Progenitor cell of endocrine pancreas (in vitro differentiated cells): Measurements from ENCODE around the gene CHRM1. TPM values are rescaled to one million over a fixed set of nuclear protein-coding genes. Genes with fewer than 3 reads are reported as not detected.

ENCODE experiments used
- DNase-seq: peaks from one replicate; pipeline ENCODE4 v3.0.0; 2021; ENCODE audit warnings: low spot score; ENCODE audit not compliant: unreplicated experiment
- H3K27ac Mint-ChIP-seq: 2 replicates; pipeline ENCODE4 v1.8.0; 2021; ENCODE audit warnings: mild to moderate bottlenecking, moderate library complexity, mixed read lengths
- H3K27me3 Mint-ChIP-seq: 2 replicates; pipeline ENCODE4 v1.8.0; 2021; ENCODE audit warnings: mixed read lengths
- H3K36me3 Mint-ChIP-seq: 2 replicates; pipeline ENCODE4 v1.8.0; 2022; ENCODE audit warnings: mixed read lengths; ENCODE audit not compliant: insufficient read depth
- H3K4me1 Mint-ChIP-seq: 2 replicates; pipeline ENCODE4 v1.8.0; 2021; ENCODE audit warnings: low read depth, mixed read lengths
- H3K4me3 Mint-ChIP-seq: 2 replicates; pipeline ENCODE4 v1.8.0; 2021; ENCODE audit warnings: low read depth, mild to moderate bottlenecking, moderate library complexity, mixed read lengths
- H3K9me3 Mint-ChIP-seq: 2 replicates; pipeline ENCODE4 v1.8.0; 2021; ENCODE audit warnings: low read depth, mixed read lengths
- CTCF ChIP-seq: fragments of 200-600 bp; sonication (generic); IDR thresholded peaks from one replicate; pipeline ENCODE4 v1.5.0; 2021; ENCODE audit warnings: antibody characterized with exemption, mild to moderate bottlenecking; ENCODE audit not compliant: unreplicated experiment
- long read RNA-seq: library from polyadenylated mRNA; unstranded; transcript quantifications from one replicate; pipeline ENCODE4 v2.0.0, GENCODE V29; 2020
- total RNA-seq: library from RNA; stranded (reverse); gene quantifications from 2 replicates; pipeline ENCODE4 v1.2.1, GENCODE V29; 2021

CHRM1 gene
- 0.62 and 0.67 TPM in 2 replicates for total RNA-seq
- long read RNA-seq = 0 reads

- H3K4me1 Mint-ChIP-seq = peaks cover 27% of the 10 kb centered on the region
- H3K27ac Mint-ChIP-seq = no peak within 1 kb of the TSS
Measured at GRCh38 chr11:62921201-62921572, at the start of gene CHRM1. TSS of gene CHRM1 (minus strand) at chr11:62921363. CDS start at chr11:62911100, 10,263 bp downstream.

GRCh38 chr11:62965574-62965973 lies 44.4 kb upstream of the CHRM1 start:
- TF ChIP-seq CTCF = no peak
- H3K27ac Mint-ChIP-seq = no peak overlapping the region
- no peak overlapping the region for H3K4me3 Mint-ChIP-seq
- no peak for DNase-seq
- peaks cover 6% of the 10 kb centered on the region for H3K9me3 Mint-ChIP-seq
- H3K4me1 Mint-ChIP-seq = peaks cover 7% of the 10 kb centered on the region
- H3K36me3 Mint-ChIP-seq = no peaks in the 10 kb centered on the region
- no peaks in the 10 kb centered on the region for H3K27me3 Mint-ChIP-seq

More at GRCh38 chr11:62921201-62921572, at the start of gene CHRM1:
- peaks cover 68% of the 10 kb centered on the region for H3K27me3 Mint-ChIP-seq
- no peaks in the 10 kb centered on the region for H3K36me3 Mint-ChIP-seq
- TF ChIP-seq CTCF = no peak
- no peak for DNase-seq
- H3K4me3 Mint-ChIP-seq = no peak within 1 kb of the TSS
- no peaks in the 10 kb centered on the region for H3K9me3 Mint-ChIP-seq

GRCh38 chr11:62962391-62962790 lies 41.2 kb upstream of the CHRM1 start:
- H3K4me1 Mint-ChIP-seq = peaks cover 15% of the 10 kb centered on the region
- no peaks in the 10 kb centered on the region for H3K36me3 Mint-ChIP-seq
- no peak overlapping the region for H3K4me3 Mint-ChIP-seq
- H3K27ac Mint-ChIP-seq = no peak overlapping the region
- TF ChIP-seq CTCF = no peak
- H3K9me3 Mint-ChIP-seq = peaks cover 3% of the 10 kb centered on the region
- no peaks in the 10 kb centered on the region for H3K27me3 Mint-ChIP-seq
- no peak for DNase-seq

- no peak for DNase-seq
- TF ChIP-seq CTCF = no peak
- no peaks in the 10 kb centered on the region for H3K9me3 Mint-ChIP-seq
- no peak overlapping the region for H3K27ac Mint-ChIP-seq
- no peaks in the 10 kb centered on the region for H3K36me3 Mint-ChIP-seq
- no peak overlapping the region for H3K4me3 Mint-ChIP-seq
- peaks cover 15% of the 10 kb centered on the region for H3K4me1 Mint-ChIP-seq
- H3K27me3 Mint-ChIP-seq = no peaks in the 10 kb centered on the region
Measured at GRCh38 chr11:62961017-62961570, 39.9 kb upstream of the CHRM1 start.

GRCh38 chr11:62959422-62959980 lies 38.3 kb upstream of the CHRM1 start:
- Mint-ChIP-seq H3K36me3 (no peaks in the 10 kb centered on the region), H3K4me1 (peaks cover 15% of the 10 kb centered on the region), H3K27ac (no peak overlapping the region), H3K9me3 (no peaks in the 10 kb centered on the region), H3K4me3 (no peak overlapping the region), H3K27me3 (no peaks in the 10 kb centered on the region)
- TF ChIP-seq CTCF = no peak
- DNase-seq = no peak
